ENCODE data around the gene ZNF485.

- TF ChIP-seq, protein P1, sequence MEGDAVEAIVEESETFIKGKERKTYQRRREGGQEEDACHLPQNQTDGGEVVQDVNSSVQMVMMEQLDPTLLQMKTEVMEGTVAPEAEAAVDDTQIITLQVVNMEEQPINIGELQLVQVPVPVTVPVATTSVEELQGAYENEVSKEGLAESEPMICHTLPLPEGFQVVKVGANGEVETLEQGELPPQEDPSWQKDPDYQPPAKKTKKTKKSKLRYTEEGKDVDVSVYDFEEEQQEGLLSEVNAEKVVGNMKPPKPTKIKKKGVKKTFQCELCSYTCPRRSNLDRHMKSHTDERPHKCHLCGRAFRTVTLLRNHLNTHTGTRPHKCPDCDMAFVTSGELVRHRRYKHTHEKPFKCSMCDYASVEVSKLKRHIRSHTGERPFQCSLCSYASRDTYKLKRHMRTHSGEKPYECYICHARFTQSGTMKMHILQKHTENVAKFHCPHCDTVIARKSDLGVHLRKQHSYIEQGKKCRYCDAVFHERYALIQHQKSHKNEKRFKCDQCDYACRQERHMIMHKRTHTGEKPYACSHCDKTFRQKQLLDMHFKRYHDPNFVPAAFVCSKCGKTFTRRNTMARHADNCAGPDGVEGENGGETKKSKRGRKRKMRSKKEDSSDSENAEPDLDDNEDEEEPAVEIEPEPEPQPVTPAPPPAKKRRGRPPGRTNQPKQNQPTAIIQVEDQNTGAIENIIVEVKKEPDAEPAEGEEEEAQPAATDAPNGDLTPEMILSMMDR (IDR thresholded peaks at IDR 0.05): no peak
- no peak for TF ChIP-seq POLR2A (IDR thresholded peaks at IDR 0.05)
These were observed 31.3 kb upstream of the ZNF485 start for GRCh38 chr10:43574906-43575305.
